ENCODE results near the gene SMIM41. TPM values are rescaled to one million over a fixed set of nuclear protein-coding genes. Genes with fewer than 3 reads are reported as not detected.

Gene SMIM41
- total RNA-seq, 1 experiment from 2014 or later = not detected

- TF ChIP-seq TCF7L2 (IDR thresholded peaks at IDR 0.05; ENCODE audit: low read depth, low read length) (no peak), POLR2AphosphoS5 (IDR thresholded peaks at IDR 0.05; ENCODE audit: low read depth, low read length) (no peak), SIN3A (IDR thresholded peaks at IDR 0.05; ENCODE audit: borderline replicate concordance, insufficient read depth, low read depth, low read length) (no peak), REST (IDR thresholded peaks at IDR 0.05; ENCODE audit: insufficient read depth in 1 of 2, low read depth in 2 of 2, low read length in 1 of 2) (no peak)
- TF ChIP-seq, protein P1, sequence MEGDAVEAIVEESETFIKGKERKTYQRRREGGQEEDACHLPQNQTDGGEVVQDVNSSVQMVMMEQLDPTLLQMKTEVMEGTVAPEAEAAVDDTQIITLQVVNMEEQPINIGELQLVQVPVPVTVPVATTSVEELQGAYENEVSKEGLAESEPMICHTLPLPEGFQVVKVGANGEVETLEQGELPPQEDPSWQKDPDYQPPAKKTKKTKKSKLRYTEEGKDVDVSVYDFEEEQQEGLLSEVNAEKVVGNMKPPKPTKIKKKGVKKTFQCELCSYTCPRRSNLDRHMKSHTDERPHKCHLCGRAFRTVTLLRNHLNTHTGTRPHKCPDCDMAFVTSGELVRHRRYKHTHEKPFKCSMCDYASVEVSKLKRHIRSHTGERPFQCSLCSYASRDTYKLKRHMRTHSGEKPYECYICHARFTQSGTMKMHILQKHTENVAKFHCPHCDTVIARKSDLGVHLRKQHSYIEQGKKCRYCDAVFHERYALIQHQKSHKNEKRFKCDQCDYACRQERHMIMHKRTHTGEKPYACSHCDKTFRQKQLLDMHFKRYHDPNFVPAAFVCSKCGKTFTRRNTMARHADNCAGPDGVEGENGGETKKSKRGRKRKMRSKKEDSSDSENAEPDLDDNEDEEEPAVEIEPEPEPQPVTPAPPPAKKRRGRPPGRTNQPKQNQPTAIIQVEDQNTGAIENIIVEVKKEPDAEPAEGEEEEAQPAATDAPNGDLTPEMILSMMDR (IDR thresholded peaks at IDR 0.05) = no peak
- BruUV-seq (replicated peaks) = no TSS peak
- Histone ChIP-seq H3K9me3 (ENCODE audit: control insufficient read depth, insufficient read depth, low read depth, low read length) (no peaks in the 10 kb centered on the region), H3K4me1 (ENCODE audit: control insufficient read depth, insufficient read depth, low read length) (peaks cover 23% of the 10 kb centered on the region), H3K4me3 (ENCODE audit: low read depth in 2 of 2, low read length in 2 of 2) (no peak overlapping the region), H3K27me3 (ENCODE audit: control insufficient read depth, insufficient read depth, low read length) (no peaks in the 10 kb centered on the region), H3K27ac (ENCODE audit: low read length) (no peak overlapping the region), H3K36me3 (ENCODE audit: control insufficient read depth, insufficient read depth, low read length) (no peaks in the 10 kb centered on the region)
- in situ Hi-C loops (cut with HindIII; ENCODE audit: low pct_unique_long_range_greater_than_20kb, low sequenced_read_pairs) (no loop called here), intact Hi-C loops (cut with micrococcal nuclease; ENCODE audit: unreplicated experiment) (loop anchor here (10.0 kb wide), 1 partner anchor 443 kb away; no protein-coding TSS in a partner anchor)
- no peak for DNase-seq (ENCODE audit: low read depth, low spot score)
- no peak for ATAC-seq
- POLR2A ChIA-PET = no interaction called here
- CTCF ChIA-PET = no interaction called here
Measured at GRCh38 chr12:52141306-52141705, 61.8 kb downstream of the SMIM41 start.

GRCh38 chr12:52141875-52142274 lies 62.4 kb downstream of the SMIM41 start:
- peaks cover 29% of the 10 kb centered on the region for H3K4me1 ChIP-seq (ENCODE audit: control insufficient read depth, insufficient read depth, low read length)
- ATAC-seq (no peak), DNase-seq (ENCODE audit: low read depth, low spot score) (no peak)
- no TSS peak for BruUV-seq (replicated peaks)
- H3K9me3 ChIP-seq (ENCODE audit: control insufficient read depth, insufficient read depth, low read depth, low read length) = no peaks in the 10 kb centered on the region
- no peaks in the 10 kb centered on the region for H3K27me3 ChIP-seq (ENCODE audit: control insufficient read depth, insufficient read depth, low read length)
- H3K4me3 ChIP-seq (ENCODE audit: low read depth in 2 of 2, low read length in 2 of 2) = no peak overlapping the region
- in situ Hi-C loops (cut with HindIII; ENCODE audit: low pct_unique_long_range_greater_than_20kb, low sequenced_read_pairs) = no loop called here
- H3K36me3 ChIP-seq (ENCODE audit: control insufficient read depth, insufficient read depth, low read length) = no peaks in the 10 kb centered on the region
- no peak overlapping the region for H3K27ac ChIP-seq (ENCODE audit: low read length)
- POLR2A ChIA-PET = no interaction called here
- TF ChIP-seq POLR2AphosphoS5 (IDR thresholded peaks at IDR 0.05; ENCODE audit: low read depth, low read length) = no peak
- intact Hi-C loops (cut with micrococcal nuclease; ENCODE audit: unreplicated experiment) = loop anchor here (10.0 kb wide), 1 partner anchor 443 kb away; no protein-coding TSS in a partner anchor
- CTCF ChIA-PET = no interaction called here

DNA sequence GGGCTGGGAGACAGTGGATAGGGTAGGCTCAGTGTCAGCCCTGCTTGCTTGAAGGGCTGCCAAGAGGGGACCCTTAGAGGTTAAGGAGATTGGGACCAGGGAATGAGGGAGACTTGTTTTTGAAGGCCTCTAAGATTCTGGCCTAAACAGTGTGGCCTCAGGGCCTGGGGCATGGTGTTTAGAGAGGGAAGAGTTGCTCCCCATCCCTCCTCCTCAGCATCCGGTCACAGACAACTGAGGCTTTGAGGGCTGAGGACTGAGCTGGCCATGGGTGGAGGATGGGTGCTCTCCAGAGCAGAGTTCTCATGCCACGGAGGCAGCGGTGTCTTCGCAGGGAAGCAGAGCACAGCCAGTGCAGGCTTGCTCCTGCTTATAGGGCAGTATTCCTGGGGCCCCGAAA lies 62.9 kb downstream of the SMIM41 start:
- in situ Hi-C loops (cut with HindIII; ENCODE audit: low pct_unique_long_range_greater_than_20kb, low sequenced_read_pairs) (no loop called here), intact Hi-C loops (cut with micrococcal nuclease; ENCODE audit: unreplicated experiment) (loop anchor here (10.0 kb wide), 1 partner anchor 442 kb away; no protein-coding TSS in a partner anchor)
- Histone ChIP-seq H3K27me3 (ENCODE audit: control insufficient read depth, insufficient read depth, low read length) (no peaks in the 10 kb centered on the region), H3K4me1 (ENCODE audit: control insufficient read depth, insufficient read depth, low read length) (peaks cover 35% of the 10 kb centered on the region), H3K9me3 (ENCODE audit: control insufficient read depth, insufficient read depth, low read depth, low read length) (no peaks in the 10 kb centered on the region), H3K27ac (ENCODE audit: low read length) (no peak overlapping the region), H3K36me3 (ENCODE audit: control insufficient read depth, insufficient read depth, low read length) (no peaks in the 10 kb centered on the region), H3K4me3 (ENCODE audit: low read depth in 2 of 2, low read length in 2 of 2) (no peak overlapping the region)
- DNase-seq (ENCODE audit: low read depth, low spot score) = no peak
- CTCF ChIA-PET = no interaction called here
- TF ChIP-seq TCF7L2 (IDR thresholded peaks at IDR 0.05; ENCODE audit: low read depth, low read length) = no peak
- no peak for TF ChIP-seq POLR2AphosphoS5 (IDR thresholded peaks at IDR 0.05; ENCODE audit: low read depth, low read length)
- TF ChIP-seq SIN3A (IDR thresholded peaks at IDR 0.05; ENCODE audit: borderline replicate concordance, insufficient read depth, low read depth, low read length) = no peak
- TF ChIP-seq, protein P1 (IDR thresholded peaks at IDR 0.05) = no peak
- TF ChIP-seq REST (IDR thresholded peaks at IDR 0.05; ENCODE audit: insufficient read depth in 1 of 2, low read depth in 2 of 2, low read length in 1 of 2) = no peak
- no TSS peak for BruUV-seq (replicated peaks)
- ATAC-seq = no peak
- POLR2A ChIA-PET = no interaction called here

Measured in Panc1 (cell line).